K562 (cell line): ENCODE results near the gene DNMT1. TPM values are rescaled to one million over a fixed set of nuclear protein-coding genes. Genes with fewer than 3 reads are reported as not detected.

Source experiments
- CBX8 ChIP-seq: fragments of 200-600 bp; sonication (generic); IDR thresholded peaks from 2 replicates; pipeline ENCODE4 v1.6.1; 2012; ENCODE audit warnings: borderline replicate concordance, mixed run types, low read depth, mild to moderate bottlenecking, moderate library complexity, mixed read lengths, low read length, control low read depth, inconsistent platforms; ENCODE audit not compliant: poor library complexity, severe bottlenecking; ENCODE audit errors: extremely low read depth
- CHCHD3 ChIP-seq: fragments of 250-450 bp; sonication (Bioruptor Pico); IDR thresholded peaks from 2 replicates; pipeline ENCODE4 v2.1.2; 2022; ENCODE audit warnings: mild to moderate bottlenecking
- CHD4 ChIP-seq: fragments of 200-600 bp; sonication (generic); IDR thresholded peaks from 3 replicates; pipeline ENCODE4 v1.6.1; 2012; ENCODE audit warnings: low read depth, mild to moderate bottlenecking, mixed read lengths, low read length, inconsistent platforms; ENCODE audit not compliant: insufficient read depth, insufficient replicate concordance, poor library complexity, severe bottlenecking
- CTCF ChIP-seq, 3 experiments: IDR thresholded peaks in 2 of 3; conservative IDR thresholded peaks in 1 of 3; 2 replicates each; pipeline ENCODE4 v1.5.1; 2011 to 2012; ENCODE audit warnings: low read length in 3 of 3, mild to moderate bottlenecking in 3 of 3, control low read depth in 2 of 3, improper control_type of control experiment in 1 of 3, inconsistent platforms in 1 of 3, low read depth in 1 of 3, mixed read lengths in 1 of 3, moderate library complexity in 1 of 3; ENCODE audit not compliant: insufficient read depth in 2 of 3
- E2F1 ChIP-seq: sonication (generic); formaldehyde crosslinking; IDR thresholded peaks from 2 replicates; pipeline ENCODE4 v1.8.1; 2023; ENCODE audit warnings: mild to moderate bottlenecking, missing genetic modification reagents, moderate library complexity
- EGR1 ChIP-seq: fragments of 450-650 bp; conservative IDR thresholded peaks from 2 replicates; pipeline ENCODE4 v1.6.1; 2017; ENCODE audit warnings: mild to moderate bottlenecking
- GATAD2B ChIP-seq: fragments of 450-650 bp; IDR thresholded peaks from 2 replicates; pipeline ENCODE4 v1.6.1; 2017; ENCODE audit warnings: mild to moderate bottlenecking, borderline replicate concordance
- HNRNPK ChIP-seq: fragments of 200-400 bp; formaldehyde crosslinking; IDR thresholded peaks from one replicate; pipeline ENCODE4 v1.6.1; 2018; ENCODE audit warnings: mild to moderate bottlenecking, low read depth, low read length; ENCODE audit not compliant: poor library complexity, severe bottlenecking
- KHSRP ChIP-seq: fragments of 450-650 bp; IDR thresholded peaks from 2 replicates; pipeline ENCODE4 v1.6.1; 2017
- MTA3 ChIP-seq: fragments of 450-650 bp; formaldehyde crosslinking; IDR thresholded peaks from 2 replicates; pipeline ENCODE4 v1.6.1; 2017; ENCODE audit warnings: mild to moderate bottlenecking, borderline replicate concordance
- RCOR1 ChIP-seq, 2 experiments: IDR thresholded peaks; 2 replicates each; pipeline ENCODE4 v1.6.1; 2012; ENCODE audit warnings: low read depth in 2 of 2, low read length in 2 of 2, borderline replicate concordance in 1 of 2, improper control_type of control experiment in 1 of 2
- RHOXF2B ChIP-seq: fragments of 250-450 bp; sonication (Bioruptor Pico); conservative IDR thresholded peaks from 2 replicates; pipeline ENCODE4 v1.5.1; 2021
- RUNX1 ChIP-seq: sonication (generic); IDR thresholded peaks from 2 replicates; pipeline ENCODE4 v1.6.1; 2016; ENCODE audit warnings: antibody characterized with exemption, low read depth
- SP1 ChIP-seq: sonication (generic); formaldehyde crosslinking; IDR thresholded peaks from 2 replicates; pipeline ENCODE4 v1.8.1; 2022; ENCODE audit warnings: mild to moderate bottlenecking, missing genetic modification reagents
- STAT5B ChIP-seq: fragments of 250-450 bp; sonication (Bioruptor Pico); IDR thresholded peaks from 2 replicates; pipeline ENCODE4 v1.8.0; 2021; ENCODE audit warnings: mild to moderate bottlenecking, inconsistent platforms
- TCF15 ChIP-seq: fragments of 250-450 bp; sonication (Bioruptor Pico); IDR thresholded peaks from 2 replicates; pipeline ENCODE4 v1.8.0; 2022; ENCODE audit warnings: moderate library complexity, mild to moderate bottlenecking, inconsistent platforms
- USF1 ChIP-seq: sonication (generic); formaldehyde crosslinking; IDR thresholded peaks from 2 replicates; pipeline ENCODE4 v1.9.0; 2022; ENCODE audit warnings: mild to moderate bottlenecking, missing genetic modification reagents
- ZNF217 ChIP-seq: sonication (generic); formaldehyde crosslinking; IDR thresholded peaks from 2 replicates; pipeline ENCODE4 v1.8.0; 2022; ENCODE audit warnings: mild to moderate bottlenecking, missing genetic modification reagents
- ZNF512 ChIP-seq: IDR thresholded peaks from 2 replicates; pipeline ENCODE4 v1.6.1; 2016; ENCODE audit warnings: missing genetic modification characterization, missing compliant biosample characterization
- ZNF644 ChIP-seq: fragments of 200-800 bp; sonication (Bioruptor generic); IDR thresholded peaks from 2 replicates; pipeline ENCODE4 v1.6.1; 2016; ENCODE audit warnings: low read depth, missing genetic modification characterization, missing compliant biosample characterization
- ZNF77 ChIP-seq: fragments of 250-450 bp; sonication (Bioruptor Pico); IDR thresholded peaks from 2 replicates; pipeline ENCODE4 v1.5.0; 2020
- ZNF778 ChIP-seq: fragments of 450-650 bp; formaldehyde crosslinking; IDR thresholded peaks from 2 replicates; pipeline ENCODE4 v1.4.0; 2020; ENCODE audit warnings: mild to moderate bottlenecking, moderate library complexity
- polyA plus RNA-seq, 8 experiments: library from polyadenylated mRNA; depleted of rRNA in 4 of 8; stranded (reverse) in 5 of 8; unstranded in 3 of 8; fragments of >200 nt; fragmentation: Nextera tagmentation in 2 of 8; fragmentation: Illumina TruSeq in 1 of 8; extraction: Ambion mirVana in 2 of 8; extraction: Trizol in 1 of 8; gene quantifications; 2 replicates each; pipeline versions ENCODE4 v1.2.1 to v1.2.3, GENCODE V29; 2011 to 2014; ENCODE audit warnings: inconsistent platforms in 1 of 8, missing spikeins in 1 of 8
- total RNA-seq, 7 experiments: library from RNA; depleted of rRNA in 6 of 7; stranded (reverse); fragments of >200 nt in 6 of 7; fragmentation: Illumina TruSeq in 2 of 7; extraction: Trizol in 2 of 7; gene quantifications; 2 replicates each; pipeline versions ENCODE4 v1.2.1 to v1.2.3, GENCODE V29; 2011 to 2021; ENCODE audit warnings: low replicate concordance in 1 of 7

The DNMT1 gene
- total and polyA plus RNA-seq, 9 of the 15 experiments (the other 6 are each of a cell fraction or from before 2014, with no cell fraction given) = 80.1 to 271 (median 121) TPM

- TF ChIP-seq CBX8 = no peak
- no peak for TF ChIP-seq ZNF512 (tag)
- no peak for TF ChIP-seq STAT5B
- no peak for TF ChIP-seq CTCF (IDR thresholded peaks at IDR 0.05 in 2 of 3, conservative IDR thresholded peaks at IDR 0.05 in 1 of 3; ENCODE audit: insufficient read depth in 2 of 3, low read depth in 1 of 3, low read length in 3 of 3)
- TF ChIP-seq KHSRP = no peak
- TF ChIP-seq USF1 = no peak
- no peak for TF ChIP-seq E2F1 (CRISPR knock-in tag)
- TF ChIP-seq RHOXF2B = no peak
- TF ChIP-seq GATAD2B = no peak; the same call in 1 of the 2 replicates
- TF ChIP-seq RUNX1 = no peak
- TF ChIP-seq ZNF217 (CRISPR knock-in tag) = no peak
- no peak for TF ChIP-seq SP1 (CRISPR knock-in tag)
- TF ChIP-seq TCF15 = no peak
- TF ChIP-seq ZNF778 = no peak
- TF ChIP-seq ZNF77 (CRISPR knock-in tag) = no peak
- TF ChIP-seq RCOR1 (IDR thresholded peaks at IDR 0.05; ENCODE audit: borderline replicate concordance in 1 of 2, low read depth in 2 of 2, low read length in 2 of 2) = 0 out of 4 replicates have a peak, but pooled peaks of 1 of the 2 experiments have one; percentile 8
- TF ChIP-seq MTA3 = no peak
- no peak for TF ChIP-seq ZNF644 (tag)
- TF ChIP-seq EGR1 = no peak
- no peak for TF ChIP-seq CHCHD3 (CRISPR knock-in tag)
- TF ChIP-seq CHD4 = no peak
- no peak for TF ChIP-seq HNRNPK
Measured at GRCh38 chr19:10104665-10105508, 89.9 kb downstream of the DNMT1 start (continued).
